HEK293T (cell line): ENCODE results near the gene GMDS.

Source experiments
- CTCF ChIA-PET: fragments of 350-600 bp; formaldehyde crosslinking; extraction: SDS; loops from one replicate; lab custom pipeline; 2021; ENCODE audit warnings: antibody characterized with exemption, inconsistent platforms; lab: Yijun Ruan, JAX
- POLR2A ChIA-PET: fragments of 350-600 bp; formaldehyde crosslinking; extraction: SDS; loops from one replicate; lab custom pipeline; 2020; ENCODE audit warnings: antibody characterized with exemption, inconsistent platforms; lab: Yijun Ruan, JAX
- DNase-seq: peaks from one replicate; pipeline ENCODE4 v3.0.0; 2012; ENCODE audit warnings: mixed read lengths; ENCODE audit errors: extremely low spot score
- ARNT ChIP-seq: fragments of 450-650 bp; IDR thresholded peaks from 2 replicates; pipeline ENCODE4 v1.6.1; 2017; ENCODE audit warnings: mild to moderate bottlenecking
- BHLHE40 ChIP-seq: fragments of 450-650 bp; IDR thresholded peaks from 2 replicates; pipeline ENCODE4 v1.6.1; 2016; ENCODE audit warnings: mild to moderate bottlenecking, moderate library complexity, borderline replicate concordance
- CTBP1 ChIP-seq: fragments of 450-650 bp; IDR thresholded peaks from 2 replicates; pipeline ENCODE4 v1.6.1; 2016; ENCODE audit warnings: borderline replicate concordance
- ELF4 ChIP-seq: fragments of 450-650 bp; IDR thresholded peaks from 2 replicates; pipeline ENCODE4 v1.6.1; 2017; ENCODE audit warnings: antibody characterized with exemption
- FOXA1 ChIP-seq: fragments of 450-650 bp; IDR thresholded peaks from 2 replicates; pipeline ENCODE4 v1.6.1; 2016; ENCODE audit warnings: mild to moderate bottlenecking
- FOXK2 ChIP-seq: fragments of 450-650 bp; IDR thresholded peaks from 2 replicates; pipeline ENCODE4 v1.6.1; 2016; ENCODE audit warnings: mild to moderate bottlenecking
- FOXM1 ChIP-seq: fragments of 450-650 bp; IDR thresholded peaks from 2 replicates; pipeline ENCODE4 v1.6.1; 2017; ENCODE audit warnings: mild to moderate bottlenecking, borderline replicate concordance
- HDGF ChIP-seq: fragments of 450-650 bp; IDR thresholded peaks from 2 replicates; pipeline ENCODE4 v1.6.1; 2017; ENCODE audit warnings: antibody characterized with exemption, borderline replicate concordance
- L3MBTL2 ChIP-seq: fragments of 450-650 bp; conservative IDR thresholded peaks from 2 replicates; pipeline ENCODE4 v1.6.1; 2016; ENCODE audit warnings: mild to moderate bottlenecking
- LEF1 ChIP-seq: fragments of 450-650 bp; IDR thresholded peaks from 2 replicates; pipeline ENCODE4 v1.6.1; 2017; ENCODE audit warnings: mild to moderate bottlenecking, borderline replicate concordance
- NFRKB ChIP-seq: fragments of 450-650 bp; IDR thresholded peaks from 2 replicates; pipeline ENCODE4 v1.6.1; 2016; ENCODE audit warnings: mild to moderate bottlenecking, moderate library complexity
- PKNOX1 ChIP-seq: fragments of 450-650 bp; IDR thresholded peaks from 2 replicates; pipeline ENCODE4 v1.6.1; 2016
- SP1 ChIP-seq: fragments of 450-650 bp; IDR thresholded peaks from 2 replicates; pipeline ENCODE4 v1.6.1; 2017
- SUZ12 ChIP-seq: fragments of 450-650 bp; IDR thresholded peaks from 2 replicates; pipeline ENCODE4 v1.6.1; 2016; ENCODE audit warnings: mild to moderate bottlenecking
- TARDBP ChIP-seq: fragments of 450-650 bp; IDR thresholded peaks from 2 replicates; pipeline ENCODE4 v1.6.1; 2016
- ZNF384 ChIP-seq: fragments of 450-650 bp; IDR thresholded peaks from 2 replicates; pipeline ENCODE4 v1.6.1; 2016

Gene GMDS

GRCh38 chr6:2042956-2043648, 202.3 kb downstream of the GMDS start:
- CTCF ChIA-PET = interaction anchor here (0.6 kb wide), 1 partner anchor 154 kb away, joined by 3 read pairs; no protein-coding TSS in a partner anchor
- POLR2A ChIA-PET = no interaction called here
- no peak for DNase-seq
- TF ChIP-seq FOXA1 (no peak), NFRKB (no peak), L3MBTL2 (no peak), HDGF (no peak), LEF1 (no peak), SUZ12 (no peak), ZNF384 (no peak), SP1 (no peak), ELF4 (no peak), TARDBP (no peak)

GRCh38 chr6:2038092-2038491, 207.3 kb downstream of the GMDS start:
- POLR2A ChIA-PET = interaction anchor here (1.0 kb wide), 1 partner anchor 336 kb away, joined by 4 read pairs; no protein-coding TSS in a partner anchor
- CTCF ChIA-PET = interaction anchor here (1.0 kb wide), 1 partner anchor 66 kb away, joined by 4 read pairs; no protein-coding TSS in a partner anchor
- no peak for DNase-seq
- no peak for TF ChIP-seq ZNF384

- TF ChIP-seq BHLHE40 (no peak), L3MBTL2 (peak; percentile 30; the same call in 1 of the 2 replicates)
- CTCF ChIA-PET = interaction anchor here (1.0 kb wide), 1 partner anchor 67 kb away, joined by 4 read pairs; no protein-coding TSS in a partner anchor
- POLR2A ChIA-PET = interaction anchor here (1.0 kb wide), 1 partner anchor 336 kb away, joined by 4 read pairs; no protein-coding TSS in a partner anchor
- DNase-seq = no peak
These were observed 208.0 kb downstream of the GMDS start for GRCh38 chr6:2037237-2037926.

- TF ChIP-seq FOXK2 (no peak), HDGF (no peak), ARNT (no peak), PKNOX1 (no peak)
- CTCF ChIA-PET = no interaction called here
- POLR2A ChIA-PET = no interaction called here
- no peak for DNase-seq
These were observed 208.7 kb downstream of the GMDS start for GRCh38 chr6:2036710-2037023.

GRCh38 chr6:2035826-2036709, 209.3 kb downstream of the GMDS start:
- DNase-seq = no peak
- CTCF ChIA-PET = no interaction called here
- TF ChIP-seq NFRKB (no peak), CTBP1 (no peak), FOXM1 (no peak), FOXK2 (no peak), BHLHE40 (no peak), ELF4 (no peak), SUZ12 (no peak), ZNF384 (no peak), FOXA1 (no peak), HDGF (no peak), SP1 (no peak), PKNOX1 (no peak), ARNT (no peak)
- POLR2A ChIA-PET = no interaction called here

GRCh38 chr6:2035046-2035445, 210.4 kb downstream of the GMDS start:
- TF ChIP-seq FOXA1 (no peak), L3MBTL2 (no peak), PKNOX1 (no peak), CTBP1 (no peak), SUZ12 (no peak), NFRKB (no peak), FOXM1 (no peak), ZNF384 (no peak), BHLHE40 (no peak), SP1 (no peak)
- ChIA-PET CTCF (interaction anchor here (1.2 kb wide), 1 partner anchor 435 kb away, joined by 4 read pairs; no protein-coding TSS in a partner anchor), POLR2A (no interaction called here)
- DNase-seq = no peak
